ENCODE measurements around the gene NAGS. TPM values are rescaled to one million over a fixed set of nuclear protein-coding genes. Genes with fewer than 3 reads are reported as not detected.

Gene NAGS
- total RNA-seq, 1 experiment from 2014 or later: 10.0 TPM

GRCh38 chr17:44029736-44030135 is 25.3 kb downstream of the NAGS start:
- H3K9ac ChIP-seq (ENCODE audit: low read length): no peak overlapping the region
- BruUV-seq (replicated peaks): TSS peak; percentile 16
- H3K9me2 ChIP-seq (ENCODE audit: insufficient read depth): no peaks in the 10 kb centered on the region
- ChIA-PET CTCF (interaction anchor here (1.1 kb wide), 1 partner anchor 11 kb away, joined by 3 read pairs; no protein-coding TSS in a partner anchor), RAD21 (ENCODE audit: low non-redundant PET in 1 of 2, low total read pairs in 2 of 2, uncharacterized antibody in 2 of 2, unreplicated experiment in 2 of 2) (no interaction called here), POLR2A (no interaction called here)
- H4K20me1 ChIP-seq (ENCODE audit: insufficient read depth): 0 out of 2 replicates have a peak, but pooled peaks cover 5% of the 10 kb centered on the region
- H3K9me3 ChIP-seq (ENCODE audit: control insufficient read depth in 1 of 2, insufficient read depth in 1 of 2, low read depth in 1 of 2, low read length in 2 of 2): no peaks in the 10 kb centered on the region
- no peak overlapping the region for H3K4me3 ChIP-seq (replicated peaks in 1 of 2; ENCODE audit: low read depth in 1 of 2, low read length in 2 of 2)
- H2AFZ ChIP-seq (ENCODE audit: low read depth, low read length, poor library complexity, severe bottlenecking): no peak overlapping the region
- H3K27me3 ChIP-seq (ENCODE audit: insufficient read depth, low read length): no peaks in the 10 kb centered on the region
- DNase-seq (ENCODE audit: low read depth, low spot score): no peak
- intact Hi-C loops (cut with micrococcal nuclease): no loop called here
- no peak for ATAC-seq
- no peak overlapping the region for H3K4me2 ChIP-seq (ENCODE audit: low read length)
- TF ChIP-seq EZH2phosphoT487 (IDR thresholded peaks at IDR 0.05; ENCODE audit: borderline replicate concordance) (no peak), CEBPB (IDR thresholded peaks at IDR 0.05; ENCODE audit: low read depth) (no peak), CBX3 (IDR thresholded peaks at IDR 0.05; ENCODE audit: low read depth) (no peak), RAD21 (IDR thresholded peaks at IDR 0.05; ENCODE audit: low read depth) (no peak), EGR1 (IDR thresholded peaks at IDR 0.05; ENCODE audit: low read depth) (no peak), CTCF (IDR thresholded peaks at IDR 0.05 in 2 of 3, conservative IDR thresholded peaks at IDR 0.05 in 1 of 3; ENCODE audit: borderline replicate concordance in 1 of 3, insufficient read depth in 1 of 3, low read depth in 2 of 3, low read length in 2 of 3) (no peak), YY1 (IDR thresholded peaks at IDR 0.05; ENCODE audit: extremely low read depth, insufficient replicate concordance, low read depth, low read length) (no peak), POLR2A (IDR thresholded peaks at IDR 0.05; ENCODE audit: borderline replicate concordance, extremely low read depth, insufficient read depth, insufficient read length) (no peak), SRF (IDR thresholded peaks at IDR 0.05; ENCODE audit: low read depth) (no peak), SP1 (IDR thresholded peaks at IDR 0.05; ENCODE audit: low read depth) (no peak), JUND (IDR thresholded peaks at IDR 0.05) (no peak), ATF3 (IDR thresholded peaks at IDR 0.05) (no peak), SIN3A (IDR thresholded peaks at IDR 0.05; ENCODE audit: low read depth) (no peak), EZH2 (IDR thresholded peaks at IDR 0.05) (no peak), ELF1 (IDR thresholded peaks at IDR 0.05; ENCODE audit: borderline replicate concordance, low read depth) (no peak)
- TF ChIP-seq, protein P1, sequence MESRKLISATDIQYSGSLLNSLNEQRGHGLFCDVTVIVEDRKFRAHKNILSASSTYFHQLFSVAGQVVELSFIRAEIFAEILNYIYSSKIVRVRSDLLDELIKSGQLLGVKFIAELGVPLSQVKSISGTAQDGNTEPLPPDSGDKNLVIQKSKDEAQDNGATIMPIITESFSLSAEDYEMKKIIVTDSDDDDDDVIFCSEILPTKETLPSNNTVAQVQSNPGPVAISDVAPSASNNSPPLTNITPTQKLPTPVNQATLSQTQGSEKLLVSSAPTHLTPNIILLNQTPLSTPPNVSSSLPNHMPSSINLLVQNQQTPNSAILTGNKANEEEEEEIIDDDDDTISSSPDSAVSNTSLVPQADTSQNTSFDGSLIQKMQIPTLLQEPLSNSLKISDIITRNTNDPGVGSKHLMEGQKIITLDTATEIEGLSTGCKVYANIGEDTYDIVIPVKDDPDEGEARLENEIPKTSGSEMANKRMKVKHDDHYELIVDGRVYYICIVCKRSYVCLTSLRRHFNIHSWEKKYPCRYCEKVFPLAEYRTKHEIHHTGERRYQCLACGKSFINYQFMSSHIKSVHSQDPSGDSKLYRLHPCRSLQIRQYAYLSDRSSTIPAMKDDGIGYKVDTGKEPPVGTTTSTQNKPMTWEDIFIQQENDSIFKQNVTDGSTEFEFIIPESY (IDR thresholded peaks at IDR 0.05; ENCODE audit: extremely low read depth, insufficient replicate concordance, low read length): no peak
- no peak overlapping the region for H3K27ac ChIP-seq (ENCODE audit: low read depth, low read length)
- peaks cover 17 to 30% of the 10 kb centered on the region in 2 experiments; a peak in 2 of 4 replicates for H3K36me3 ChIP-seq (ENCODE audit: control insufficient read depth in 1 of 2, insufficient read depth in 2 of 2, low read length in 2 of 2)
- H3K4me1 ChIP-seq (ENCODE audit: control insufficient read depth in 1 of 2, insufficient read depth in 2 of 2, low read length in 2 of 2): no peaks in the 10 kb centered on the region
- H3K79me2 ChIP-seq (ENCODE audit: insufficient read depth, low read length): no peaks in the 10 kb centered on the region

Data from HCT116 (cell line).